GM12891 (cell line): Measurements from ENCODE around the gene CHRNA1.

Experiments
- POLR2A ChIP-seq: IDR thresholded peaks from 2 replicates; pipeline ENCODE4 v1.6.1; 2011; ENCODE audit warnings: low read depth, low read length, control low read depth
- POLR2AphosphoS5 ChIP-seq: IDR thresholded peaks from 2 replicates; pipeline ENCODE4 v1.6.1; 2011; ENCODE audit warnings: low read depth, low read length, control low read depth
- TAF1 ChIP-seq: IDR thresholded peaks from 2 replicates; pipeline ENCODE4 v1.6.1; 2011; ENCODE audit warnings: low read depth, low read length, control low read depth

DNA sequence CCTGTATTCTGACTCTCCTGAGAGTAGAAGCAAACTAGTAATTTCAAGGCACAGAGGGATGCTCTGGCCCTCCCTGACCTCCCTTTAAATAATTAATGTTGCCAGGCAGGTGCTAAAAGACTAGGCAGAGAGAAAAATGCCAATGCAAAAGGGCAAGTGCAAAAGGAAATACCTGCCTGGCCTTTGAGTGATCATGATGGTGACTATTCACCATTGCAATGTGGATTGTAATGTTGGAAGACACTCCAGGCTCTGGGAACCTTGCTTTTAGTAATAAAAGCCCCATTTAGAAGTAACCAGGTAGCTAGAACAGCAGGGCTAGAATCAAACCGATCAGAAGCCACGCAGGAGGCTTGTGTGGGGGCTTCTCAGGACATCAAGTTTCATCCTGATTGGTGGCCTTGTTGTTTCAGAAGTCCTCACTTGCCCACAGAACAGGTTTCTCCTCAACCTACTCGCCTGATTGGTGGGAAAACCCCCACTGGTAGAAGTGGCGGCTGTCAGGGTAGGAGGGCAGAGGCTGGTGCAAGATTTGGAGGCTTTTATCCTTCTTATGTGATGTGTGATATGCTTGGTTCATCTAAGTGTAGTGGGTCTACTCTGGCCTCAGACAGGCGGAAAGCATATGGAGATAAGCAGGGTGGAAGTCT lies 16.0 kb upstream of the CHRNA1 start:
- TF ChIP-seq POLR2A (no peak), TAF1 (no peak), POLR2AphosphoS5 (no peak)
